Measurements from ENCODE around the gene BLOC1S1. TPM values are rescaled to one million over a fixed set of nuclear protein-coding genes. Genes with fewer than 3 reads are reported as not detected.
A peak's percentile ranks its signal among the peaks of the same experiment; 100 is the strongest.

The BLOC1S1 gene
- total and polyA plus RNA-seq, 9 of the 15 experiments (the other 6 are each of a cell fraction or from before 2014, with no cell fraction given), result 75.2 to 161 (median 98.8) TPM

GRCh38 chr12:55724226-55724939 lies 8.5 kb downstream of the BLOC1S1 start (continued):
- TF ChIP-seq ILK (tag; IDR thresholded peaks at IDR 0.05; ENCODE audit: borderline replicate concordance, low read depth), result no peak
- TF ChIP-seq TRIM28 (IDR thresholded peaks at IDR 0.05), result no peak
- no peak for TF ChIP-seq FOSL1 (tag; conservative IDR thresholded peaks at IDR 0.05)
- TF ChIP-seq NONO (IDR thresholded peaks at IDR 0.05; ENCODE audit: low read depth in 2 of 2, low read length in 1 of 2), result no peak; a peak in 1 of 4 replicates
- TF ChIP-seq GATA2 (CRISPR knock-in tag; IDR thresholded peaks at IDR 0.05), result no peak
- 0 out of 2 replicates have a peak, but pooled peaks have one; percentile 27 for TF ChIP-seq ZBED1 (IDR thresholded peaks at IDR 0.05)
- no peak for TF ChIP-seq ZNF12 (CRISPR knock-in tag; IDR thresholded peaks at IDR 0.05)
- no peak for TF ChIP-seq TEAD1 (CRISPR knock-in tag; IDR thresholded peaks at IDR 0.05)
- TF ChIP-seq FOXK1 (CRISPR knock-in tag; IDR thresholded peaks at IDR 0.05; ENCODE audit: borderline replicate concordance), result no peak
- no peak for TF ChIP-seq FOXK2 (conservative IDR thresholded peaks at IDR 0.05 in 1 of 2, IDR thresholded peaks at IDR 0.05 in 1 of 2; ENCODE audit: low read depth in 2 of 2)
- no peak for TF ChIP-seq MCM3 (IDR thresholded peaks at IDR 0.05)
- TF ChIP-seq KDM2B (CRISPR knock-in tag; IDR thresholded peaks at IDR 0.05), result no peak
- TF ChIP-seq RBBP5 (IDR thresholded peaks at IDR 0.05; ENCODE audit: borderline replicate concordance, insufficient read depth, low read length, poor library complexity, severe bottlenecking), result no peak
- no peak for TF ChIP-seq ZFP1 (CRISPR knock-in tag; IDR thresholded peaks at IDR 0.05)
- TF ChIP-seq SREBF2 (CRISPR knock-in tag; IDR thresholded peaks at IDR 0.05), result no peak
- no peak for TF ChIP-seq HNRNPUL1 (IDR thresholded peaks at IDR 0.05; ENCODE audit: low read length)
- no peak for TF ChIP-seq ZBTB43 (CRISPR knock-in tag; IDR thresholded peaks at IDR 0.05)
- TF ChIP-seq C11orf30 (IDR thresholded peaks at IDR 0.05; ENCODE audit: low read depth), result no peak
- no peak for TF ChIP-seq ZBTB33 (CRISPR knock-in tag; IDR thresholded peaks at IDR 0.05)
- TF ChIP-seq NCOR1 (IDR thresholded peaks at IDR 0.05), result no peak
- TF ChIP-seq ZBTB12 (CRISPR knock-in tag; IDR thresholded peaks at IDR 0.05), result no peak
- TF ChIP-seq NR1H2 (CRISPR knock-in tag; IDR thresholded peaks at IDR 0.05), result no peak
- peak; percentile 49; the same call in 1 of the 2 replicates for TF ChIP-seq SUPT5H (IDR thresholded peaks at IDR 0.05)
- TF ChIP-seq KAT8 (IDR thresholded peaks at IDR 0.05; ENCODE audit: low read depth), result no peak
- TF ChIP-seq YY1 (IDR thresholded peaks at IDR 0.05; ENCODE audit: borderline replicate concordance in 1 of 3, control insufficient read depth in 1 of 3, extremely low read depth in 1 of 3, insufficient read depth in 3 of 3, insufficient read length in 1 of 3, insufficient replicate concordance in 2 of 3, low read depth in 1 of 3, low read length in 2 of 3), result peak in 1 of 3 experiments; percentile 27
- TF ChIP-seq MEF2A (IDR thresholded peaks at IDR 0.05; ENCODE audit: control insufficient read depth, low read depth, low read length), result no peak
